Body of pancreas (tissue), 4 donors: ENCODE data around the gene DIDO1. TPM values are rescaled to one million over a fixed set of nuclear protein-coding genes. Genes with fewer than 3 reads are reported as not detected.

Experiments
- ATAC-seq: fragments of 150-250 bp; one replicate; pipeline ENCODE4 v1.9.1; 2016
- DNase-seq, 4 donors: peaks; one replicate each; pipeline ENCODE4 v3.0.0-alpha.2; 2019
- H3K27ac ChIP-seq, 4 donors: fragments of 200-600 bp; sonication (generic); 1 replicate in 3 of 4; 2 replicates in 1 of 4; pipeline versions ENCODE4 v1.5.1 to v1.6.1; 2016 to 2019; ENCODE audit warnings: mild to moderate bottlenecking in 1 of 4, mixed read lengths in 1 of 4, moderate library complexity in 1 of 4
- H3K27me3 ChIP-seq, 2 donors: fragments of 200-600 bp; sonication (generic); one replicate each; pipeline ENCODE4 v1.6.0; 2016; ENCODE audit warnings: mild to moderate bottlenecking in 1 of 2
- H3K36me3 ChIP-seq, 2 donors: fragments of 200-600 bp; sonication (generic); replicated peaks in 1 of 2; 2 replicates each; pipeline ENCODE4 v1.5.1; 2016; ENCODE audit warnings: low read depth in 2 of 2; ENCODE audit not compliant: insufficient read depth in 1 of 2
- H3K4me1 ChIP-seq: fragments of 200-600 bp; sonication (generic); one replicate; pipeline ENCODE4 v1.6.0; 2016
- H3K4me3 ChIP-seq, 2 donors: fragments of 200-600 bp; sonication (generic); 1 replicate in 1 of 2; 2 replicates in 1 of 2; pipeline ENCODE4 v1.5.1; 2016 to 2019
- H3K9me3 ChIP-seq, 3 donors: fragments of 200-600 bp; sonication (generic); 1 replicate in 2 of 3; 2 replicates in 1 of 3; pipeline ENCODE4 v1.5.1; 2016
- POLR2A ChIP-seq, 3 donors: fragments of 450-650 bp; IDR thresholded peaks; one replicate each; pipeline ENCODE4 v1.6.1; 2016; ENCODE audit warnings: antibody characterized with exemption in 3 of 3, mild to moderate bottlenecking in 2 of 3
- WGBS, 2 donors: methylation state at CpG; one replicate each; pipeline ENCODE4 v1.1.5; 2017; 5-methylcytosine and 5-hydroxymethylcytosine counted together
- intact Hi-C: fragments of 100-400 bp; cut with DNase I; formaldehyde crosslinking; loops from one replicate; pipeline ENCODE4 v1.15.1; 2023
- total RNA-seq, 2 donors: library from RNA; depleted of rRNA; stranded (reverse); fragments of >200 nt; gene quantifications; one replicate each; pipeline ENCODE4 v1.1.0, GENCODE V29; 2016
- TF ChIP-seq, protein P1 (sequence below), 7 experiments: fragments of 450-650 bp in 4 of 7; fragments of 200-600 bp in 3 of 7; sonication (generic) in 3 of 7; IDR thresholded peaks; one replicate each; pipeline ENCODE4 v1.5.1; 2016 to 2019; ENCODE audit warnings: antibody characterized with exemption in 7 of 7

DIDO1 gene
- total RNA-seq, 2 donors from 2014 or later, result 38.4 to 51.7 TPM

DNA sequence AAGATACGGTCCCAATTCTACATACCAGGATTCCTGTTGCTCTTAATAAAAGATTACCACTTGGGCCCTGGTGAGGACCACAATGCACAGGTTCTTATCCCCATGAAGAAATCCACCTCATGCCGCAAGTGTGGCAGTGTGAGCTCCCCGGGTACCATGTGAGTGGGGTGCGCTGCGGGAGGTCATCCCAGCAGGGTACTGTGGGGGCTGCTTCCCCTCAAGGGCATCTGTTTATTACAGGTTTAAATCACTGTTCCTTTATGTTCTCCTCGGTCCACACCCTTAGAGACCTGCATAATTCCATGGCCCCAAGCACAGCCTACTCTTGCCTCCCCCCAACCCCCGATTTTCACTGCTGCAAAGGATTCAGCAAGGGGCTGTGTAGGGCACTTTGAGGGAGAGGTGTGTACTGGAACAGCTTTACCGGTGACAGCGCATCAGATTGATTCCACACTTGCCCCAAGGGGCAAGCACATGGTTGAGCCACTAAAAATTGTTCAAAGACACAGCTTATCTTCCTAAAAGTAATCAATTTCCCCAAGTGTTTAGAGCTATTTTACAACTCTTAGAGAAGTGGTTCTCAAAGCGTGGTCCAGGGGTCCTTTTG is 6.2 kb downstream of the DIDO1 start:
- WGBS, 2 donors, result 69 to 79% methylated on average over 9 to 10 of the region's 10 CpGs
- TF ChIP-seq, protein P1, sequence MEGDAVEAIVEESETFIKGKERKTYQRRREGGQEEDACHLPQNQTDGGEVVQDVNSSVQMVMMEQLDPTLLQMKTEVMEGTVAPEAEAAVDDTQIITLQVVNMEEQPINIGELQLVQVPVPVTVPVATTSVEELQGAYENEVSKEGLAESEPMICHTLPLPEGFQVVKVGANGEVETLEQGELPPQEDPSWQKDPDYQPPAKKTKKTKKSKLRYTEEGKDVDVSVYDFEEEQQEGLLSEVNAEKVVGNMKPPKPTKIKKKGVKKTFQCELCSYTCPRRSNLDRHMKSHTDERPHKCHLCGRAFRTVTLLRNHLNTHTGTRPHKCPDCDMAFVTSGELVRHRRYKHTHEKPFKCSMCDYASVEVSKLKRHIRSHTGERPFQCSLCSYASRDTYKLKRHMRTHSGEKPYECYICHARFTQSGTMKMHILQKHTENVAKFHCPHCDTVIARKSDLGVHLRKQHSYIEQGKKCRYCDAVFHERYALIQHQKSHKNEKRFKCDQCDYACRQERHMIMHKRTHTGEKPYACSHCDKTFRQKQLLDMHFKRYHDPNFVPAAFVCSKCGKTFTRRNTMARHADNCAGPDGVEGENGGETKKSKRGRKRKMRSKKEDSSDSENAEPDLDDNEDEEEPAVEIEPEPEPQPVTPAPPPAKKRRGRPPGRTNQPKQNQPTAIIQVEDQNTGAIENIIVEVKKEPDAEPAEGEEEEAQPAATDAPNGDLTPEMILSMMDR (IDR thresholded peaks at IDR 0.05), result no peak
- no peak for TF ChIP-seq POLR2A (IDR thresholded peaks at IDR 0.05)
- Histone ChIP-seq H3K27ac (no peak overlapping the region), H3K4me1 (peaks cover 93% of the 10 kb centered on the region), H3K36me3 (no peaks in the 10 kb centered on the region), H3K4me3 (no peak overlapping the region), H3K27me3 (no peaks in the 10 kb centered on the region), H3K9me3 (no peaks in the 10 kb centered on the region)
- intact Hi-C loops, result no loop called here
- ATAC-seq, result no peak
- DNase-seq, result no peak

DNA sequence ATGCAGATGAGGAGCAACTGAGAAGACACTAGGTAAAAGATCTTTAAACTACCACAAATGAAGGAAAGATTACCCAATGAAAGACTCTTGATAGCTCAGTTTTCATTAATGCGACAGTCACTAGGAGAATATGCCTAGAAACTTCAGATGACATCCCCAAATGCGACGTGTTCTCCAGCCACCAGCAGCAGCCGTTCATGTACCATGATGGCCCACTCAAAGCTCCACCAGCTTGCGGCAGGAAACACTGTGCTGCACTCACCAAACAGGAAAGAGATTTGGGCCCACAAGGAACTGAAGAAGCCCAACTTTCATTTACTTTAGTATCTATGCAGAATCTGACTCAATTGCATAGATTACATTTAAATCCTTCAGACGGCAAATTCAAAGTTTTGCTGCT is 7.5 kb downstream of the DIDO1 start:
- Histone ChIP-seq H3K27ac (no peak overlapping the region), H3K27me3 (no peaks in the 10 kb centered on the region), H3K9me3 (no peaks in the 10 kb centered on the region), H3K36me3 (no peaks in the 10 kb centered on the region), H3K4me3 (no peak overlapping the region), H3K4me1 (peaks cover 91% of the 10 kb centered on the region)
- intact Hi-C loops, result no loop called here
- no peak for DNase-seq
- no peak for ATAC-seq
- no peak for TF ChIP-seq POLR2A (IDR thresholded peaks at IDR 0.05)
- TF ChIP-seq, protein P1 (IDR thresholded peaks at IDR 0.05), result no peak
- WGBS, 2 donors, result 66 to 83% methylated on average over 6 of the region's 6 CpGs

DNA sequence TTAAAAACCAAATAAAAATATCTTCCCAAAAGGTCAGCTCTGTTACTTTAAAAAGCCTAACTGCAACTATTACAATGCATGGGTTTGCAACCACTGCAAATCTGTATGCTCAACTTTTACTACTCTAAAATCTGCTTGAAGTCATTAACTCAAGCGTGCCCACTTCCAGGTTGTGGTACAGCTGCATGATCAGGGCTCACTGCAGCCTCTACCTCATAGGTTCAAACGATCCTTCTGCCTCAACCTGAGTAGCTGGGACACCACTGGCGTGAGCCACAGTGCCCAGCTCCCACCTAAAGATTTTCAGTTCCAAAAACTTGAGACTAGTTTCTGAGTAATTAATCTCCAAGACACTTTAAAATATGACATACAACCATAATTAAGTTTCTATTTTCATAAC is 8.2 kb downstream of the DIDO1 start:
- no peaks in the 10 kb centered on the region for H3K27me3 ChIP-seq
- TF ChIP-seq, protein P1 (IDR thresholded peaks at IDR 0.05), result no peak
- TF ChIP-seq POLR2A (IDR thresholded peaks at IDR 0.05), result no peak
- DNase-seq (no peak), ATAC-seq (no peak)
- 43% methylated on average over 3 of the region's 3 CpGs for WGBS, 2 donors
- peaks cover 90% of the 10 kb centered on the region for H3K4me1 ChIP-seq
- H3K27ac ChIP-seq, result no peak overlapping the region
- H3K4me3 ChIP-seq, result no peak overlapping the region
- intact Hi-C loops, result no loop called here
- H3K9me3 ChIP-seq, result no peaks in the 10 kb centered on the region
- no peaks in the 10 kb centered on the region for H3K36me3 ChIP-seq

DNA sequence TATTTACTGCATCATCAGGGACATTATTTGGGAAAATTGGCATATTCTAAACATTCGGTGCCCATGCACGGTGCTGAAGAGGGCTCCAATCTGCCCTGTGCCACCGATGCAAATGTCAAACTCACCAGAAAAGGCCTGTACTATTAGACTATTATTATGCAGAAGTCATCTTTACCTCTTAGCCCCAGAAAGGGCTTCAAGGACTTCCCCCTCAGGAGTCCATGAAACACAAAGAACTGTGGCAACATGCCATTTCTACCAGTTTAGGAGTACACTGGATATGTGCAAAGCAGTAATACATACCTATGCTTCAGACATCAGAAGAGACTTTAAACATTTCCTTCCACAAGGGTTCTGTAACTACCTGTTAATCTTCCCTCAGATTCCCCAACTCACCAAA is 8.6 kb downstream of the DIDO1 start:
- TF ChIP-seq POLR2A (IDR thresholded peaks at IDR 0.05), result no peak
- TF ChIP-seq, protein P1 (IDR thresholded peaks at IDR 0.05), result no peak
- H3K27ac ChIP-seq, result no peak overlapping the region
- H3K36me3 ChIP-seq, result no peaks in the 10 kb centered on the region
- H3K4me3 ChIP-seq, result no peak overlapping the region
- intact Hi-C loops, result no loop called here
- H3K27me3 ChIP-seq, result no peaks in the 10 kb centered on the region
- H3K9me3 ChIP-seq, result no peaks in the 10 kb centered on the region
- no peak for DNase-seq
- WGBS, 2 donors, result 72 to 74% methylated on average over 3 of the region's 3 CpGs
- peaks cover 89% of the 10 kb centered on the region for H3K4me1 ChIP-seq
- ATAC-seq, result no peak
